IMR-90 (cell line): ENCODE results near the gene GTF3C4. TPM values are rescaled to one million over a fixed set of nuclear protein-coding genes. Genes with fewer than 3 reads are reported as not detected.

Experiments used
- ATAC-seq: fragments of 200-7000 bp; cut with Tn5 transposase; 2 replicates; pipeline ENCODE4 v1.9.1; 2020; ENCODE audit warnings: low read depth, mild to moderate bottlenecking, moderate library complexity
- BruUV-seq: library from RNA; stranded (reverse); fragments of 400-500 nt; replicated peaks from 2 replicates; lab custom pipeline; 2021; lab: Mats Ljungman, UMichigan
- CTCF ChIA-PET: fragments of 300-600 bp; formaldehyde crosslinking; extraction: SDS; loops from one replicate; lab custom pipeline; 2021; ENCODE audit warnings: antibody characterized with exemption; lab: Yijun Ruan, JAX
- POLR2A ChIA-PET: fragments of 300-600 bp; sonication (Branson Sonifier 250); formaldehyde crosslinking; loops from one replicate; lab custom pipeline; 2022; ENCODE audit warnings: antibody characterized with exemption; ENCODE audit not compliant: unreplicated experiment; lab: Charles Lee
- DNase-seq: peaks from one replicate; pipeline ENCODE4 v3.0.0; 2013
- H2AFZ ChIP-seq: replicated peaks from 2 replicates; pipeline ENCODE3; 2013; ENCODE audit warnings: low read length, mild to moderate bottlenecking; ENCODE audit not compliant: poor library complexity
- H2AK5ac ChIP-seq: 2 replicates; pipeline ENCODE4 v1.6.1; 2013; ENCODE audit warnings: low read depth, low read length, inconsistent platforms
- H2AK9ac ChIP-seq: replicated peaks from 2 replicates; pipeline ENCODE3; 2013; ENCODE audit warnings: mild to moderate bottlenecking, low read depth, low read length, moderate library complexity; ENCODE audit not compliant: poor library complexity
- H2BK120ac ChIP-seq: 2 replicates; pipeline ENCODE4 v1.6.1; 2013; ENCODE audit warnings: low read depth, low read length, inconsistent platforms
- H2BK15ac ChIP-seq: 3 replicates; pipeline ENCODE4 v1.6.1; 2013; ENCODE audit warnings: low read depth, low read length, inconsistent platforms
- H2BK20ac ChIP-seq: 2 replicates; pipeline ENCODE4 v1.6.1; 2013; ENCODE audit warnings: low read depth, mild to moderate bottlenecking, inconsistent platforms, low read length, moderate library complexity
- H2BK5ac ChIP-seq: 2 replicates; pipeline ENCODE4 v1.6.1; 2013; ENCODE audit warnings: mild to moderate bottlenecking, low read depth, low read length, inconsistent platforms; ENCODE audit not compliant: poor library complexity, severe bottlenecking
- H3K14ac ChIP-seq: replicated peaks from 2 replicates; pipeline ENCODE4 v1.6.1; 2013; ENCODE audit warnings: low read depth, low read length, inconsistent platforms
- H3K18ac ChIP-seq: 2 replicates; pipeline ENCODE4 v1.6.1; 2013; ENCODE audit warnings: low read depth, low read length, control low read depth
- H3K23ac ChIP-seq: 2 replicates; pipeline ENCODE4 v1.6.1; 2013; ENCODE audit warnings: low read depth, low read length, inconsistent platforms
- H3K27ac ChIP-seq: 2 replicates; pipeline ENCODE4 v1.5.1; 2013; ENCODE audit warnings: mild to moderate bottlenecking, control low read depth, low read length; ENCODE audit not compliant: insufficient read depth
- H3K27me3 ChIP-seq: 2 replicates; pipeline ENCODE4 v1.6.1; 2013; ENCODE audit warnings: low read length; ENCODE audit not compliant: control insufficient read depth, insufficient read depth
- H3K36me3 ChIP-seq: 2 replicates; pipeline ENCODE4 v1.6.1; 2013; ENCODE audit warnings: low read length, mixed read lengths; ENCODE audit not compliant: control insufficient read depth, insufficient read depth
- H3K4ac ChIP-seq: 2 replicates; pipeline ENCODE4 v1.6.1; 2013; ENCODE audit warnings: low read depth, low read length, inconsistent platforms
- H3K4me1 ChIP-seq: 2 replicates; pipeline ENCODE4 v1.6.1; 2013; ENCODE audit warnings: low read length, mixed read lengths; ENCODE audit not compliant: control insufficient read depth, insufficient read depth
- H3K4me2 ChIP-seq: 2 replicates; pipeline ENCODE4 v1.6.1; 2013; ENCODE audit warnings: low read depth, mild to moderate bottlenecking, control low read depth, low read length, moderate library complexity
- H3K4me3 ChIP-seq: 2 replicates; pipeline ENCODE4 v1.5.1; 2013; ENCODE audit warnings: low read depth, mild to moderate bottlenecking, control low read depth, low read length, moderate library complexity; ENCODE audit not compliant: insufficient read depth
- H3K56ac ChIP-seq: 2 replicates; pipeline ENCODE4 v1.6.1; 2013; ENCODE audit warnings: low read length, inconsistent platforms; ENCODE audit not compliant: insufficient read depth; ENCODE audit errors: extremely low read depth
- H3K79me1 ChIP-seq, 2 experiments: 2 replicates each; pipeline ENCODE4 v1.6.1; 2013; ENCODE audit warnings: low read length in 2 of 2, inconsistent platforms in 1 of 2, low read depth in 1 of 2
- H3K9ac ChIP-seq: 2 replicates; pipeline ENCODE4 v1.6.1; 2013; ENCODE audit warnings: low read depth, low read length, control low read depth
- H3K9me1 ChIP-seq: 2 replicates; pipeline ENCODE4 v1.6.1; 2013; ENCODE audit warnings: low read length, inconsistent platforms; ENCODE audit not compliant: insufficient read depth
- H3K9me3 ChIP-seq: 2 replicates; pipeline ENCODE4 v1.6.1; 2013; ENCODE audit warnings: low read length; ENCODE audit not compliant: control insufficient read depth, insufficient read depth
- H4K20me1 ChIP-seq: 2 replicates; pipeline ENCODE4 v1.6.1; 2013; ENCODE audit warnings: low read length, inconsistent platforms; ENCODE audit not compliant: insufficient read depth
- H4K5ac ChIP-seq: 2 replicates; pipeline ENCODE4 v1.6.1; 2013; ENCODE audit warnings: mild to moderate bottlenecking, low read depth, low read length, control low read depth
- H4K8ac ChIP-seq, 2 experiments: 2 replicates each; pipeline ENCODE4 v1.6.1; 2013; ENCODE audit warnings: low read depth in 2 of 2, low read length in 2 of 2, control low read depth in 1 of 2, inconsistent platforms in 1 of 2
- H4K91ac ChIP-seq: 2 replicates; pipeline ENCODE4 v1.6.1; 2013; ENCODE audit warnings: low read depth, low read length, inconsistent platforms; ENCODE audit not compliant: insufficient read depth
- CHD1 ChIP-seq: IDR thresholded peaks from 2 replicates; pipeline ENCODE4 v1.6.1; 2012; ENCODE audit warnings: low read depth, low read length, improper control_type of control experiment
- MAFK ChIP-seq: IDR thresholded peaks from 2 replicates; pipeline ENCODE4 v1.6.1; 2012; ENCODE audit warnings: low read depth, low read length, improper control_type of control experiment
- RFX5 ChIP-seq: IDR thresholded peaks from 2 replicates; pipeline ENCODE4 v1.8.0; 2012; ENCODE audit warnings: low read depth, mild to moderate bottlenecking, low read length, moderate library complexity
- WGBS, 2 experiments: methylation state at CpG; one replicate each; pipeline versions ENCODE4 v1.1.5 to v1.1.7; 2013; ENCODE audit warnings: missing lambda C conversion rate in 2 of 2; ENCODE audit not compliant: insufficient read length in 1 of 2; ENCODE audit errors: extremely low coverage in 2 of 2; 5-methylcytosine and 5-hydroxymethylcytosine counted together
- dilution Hi-C: fragments of 300-500 bp; cut with HindIII; formaldehyde crosslinking; loops from one replicate; pipeline ENCODE4 v1.14.3; 2018; ENCODE audit warnings: low sequenced_read_pairs; ENCODE audit not compliant: unreplicated experiment
- in situ Hi-C: fragments of 300-500 bp; cut with MboI; formaldehyde crosslinking; loops from 3 replicates; pipeline ENCODE4 v1.14.3; 2019; ENCODE audit warnings: low sequenced_read_pairs, inconsistent platforms, mixed read lengths
- intact Hi-C: fragments of 100-400 bp; cut with micrococcal nuclease; formaldehyde crosslinking; loops from 2 replicates; pipeline ENCODE4 v1.10.0; 2022
- polyA plus RNA-seq, 3 experiments: library from polyadenylated mRNA; depleted of rRNA; stranded (reverse); fragments of >200 nt; gene quantifications; 2 replicates each; pipeline ENCODE4 v1.2.3, GENCODE V29; 2012; ENCODE audit warnings: low replicate concordance in 1 of 3
- total RNA-seq: library from RNA; depleted of rRNA; stranded (reverse); fragments of >200 nt; gene quantifications from 2 replicates; pipeline ENCODE4 v1.2.3, GENCODE V29; 2012

Gene GTF3C4
- total and polyA plus RNA-seq, 2 of the 4 experiments (the other 2 are of a cell fraction): 4.7 to 16.5 TPM

DNA sequence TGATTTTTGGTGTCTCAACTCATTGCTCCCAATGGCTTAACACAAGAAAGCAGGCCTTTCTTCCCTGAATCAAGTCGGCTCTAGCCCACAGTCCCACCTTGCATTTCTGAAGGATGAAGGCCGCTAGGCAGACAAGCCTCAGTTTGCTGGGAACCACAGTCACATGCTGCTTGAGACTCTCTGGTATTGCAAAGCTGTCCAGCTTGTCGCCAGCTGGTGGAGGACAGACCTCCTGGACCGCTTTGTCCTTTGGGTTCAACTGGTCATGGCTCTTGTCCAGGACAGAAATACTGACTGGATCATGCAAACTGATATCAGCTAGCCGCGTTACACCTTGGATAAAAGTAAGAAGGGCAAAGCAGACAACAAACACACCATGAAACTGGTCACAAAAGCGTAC lies 23.5 kb upstream of the GTF3C4 start:
- H3K4me3 ChIP-seq: no peak overlapping the region
- H3K4me1 ChIP-seq: peaks cover 10% of the 10 kb centered on the region
- peaks cover 12% of the 10 kb centered on the region for H3K9me1 ChIP-seq
- no peak for TF ChIP-seq CHD1
- no peak for TF ChIP-seq RFX5
- no peak for TF ChIP-seq MAFK
- H3K27me3 ChIP-seq: no peaks in the 10 kb centered on the region
- peak; percentile 7 for DNase-seq
- H3K4me2 ChIP-seq: no peak overlapping the region
- dilution Hi-C loops (no loop called here), intact Hi-C loops (loop anchor here (1.0 kb wide), 1 partner anchor 154 kb away; no protein-coding TSS in a partner anchor), in situ Hi-C loops (no loop called here)
- peaks cover 8% of the 10 kb centered on the region; the same call in 1 of the 2 replicates for H4K20me1 ChIP-seq
- WGBS, 2 experiments: 100% methylated on average over 1 of the region's 7 CpGs; no CpG with 5 or more reads in 1 of the 2 experiments
- no peaks in the 10 kb centered on the region for H3K9me3 ChIP-seq
- peak overlapping the region; percentile 72 for H4K91ac ChIP-seq
- H2BK5ac ChIP-seq: peak overlapping the region; percentile 28
- peak overlapping the region; percentile 94 for H3K4ac ChIP-seq
- no peak overlapping the region for H2AFZ ChIP-seq
- peak overlapping the region; percentile 88 for H2AK5ac ChIP-seq
- peak overlapping the region in 1 of 2 experiments; percentile 65; a peak in 2 of 4 replicates for H4K8ac ChIP-seq
- peaks cover 37% of the 10 kb centered on the region for H3K36me3 ChIP-seq
- H3K9ac ChIP-seq: no peak overlapping the region
- H3K18ac ChIP-seq: peak overlapping the region; percentile 27; the same call in 1 of the 2 replicates
- BruUV-seq: no TSS peak
- CTCF ChIA-PET: no interaction called here
- peak overlapping the region; percentile 91 for H3K14ac ChIP-seq
- peak overlapping the region; percentile 86 for H2BK20ac ChIP-seq
- peaks cover 0 to 8% of the 10 kb centered on the region in 2 experiments; a peak in 3 of 4 replicates for H3K79me1 ChIP-seq
- peak overlapping the region; percentile 48; the same call in 1 of the 2 replicates for H3K27ac ChIP-seq
- H2BK15ac ChIP-seq: peak overlapping the region; percentile 35; the same call in 1 of the 3 replicates
- no peak overlapping the region for H4K5ac ChIP-seq
- POLR2A ChIA-PET: no interaction called here
- H2BK120ac ChIP-seq: peak overlapping the region; percentile 83
- no peak for ATAC-seq
- no peak overlapping the region for H2AK9ac ChIP-seq
- H3K23ac ChIP-seq: peak overlapping the region; percentile 63; the same call in 1 of the 2 replicates
- no peak overlapping the region for H3K56ac ChIP-seq
